ENCODE measurements around the gene ATP6V0D1.
"Not testable (repeated sequence)": the region's sequence is repeated elsewhere in the genome, so short reads cannot be mapped to it uniquely, and the experiment has no call there.

ATP6V0D1 gene

DNA sequence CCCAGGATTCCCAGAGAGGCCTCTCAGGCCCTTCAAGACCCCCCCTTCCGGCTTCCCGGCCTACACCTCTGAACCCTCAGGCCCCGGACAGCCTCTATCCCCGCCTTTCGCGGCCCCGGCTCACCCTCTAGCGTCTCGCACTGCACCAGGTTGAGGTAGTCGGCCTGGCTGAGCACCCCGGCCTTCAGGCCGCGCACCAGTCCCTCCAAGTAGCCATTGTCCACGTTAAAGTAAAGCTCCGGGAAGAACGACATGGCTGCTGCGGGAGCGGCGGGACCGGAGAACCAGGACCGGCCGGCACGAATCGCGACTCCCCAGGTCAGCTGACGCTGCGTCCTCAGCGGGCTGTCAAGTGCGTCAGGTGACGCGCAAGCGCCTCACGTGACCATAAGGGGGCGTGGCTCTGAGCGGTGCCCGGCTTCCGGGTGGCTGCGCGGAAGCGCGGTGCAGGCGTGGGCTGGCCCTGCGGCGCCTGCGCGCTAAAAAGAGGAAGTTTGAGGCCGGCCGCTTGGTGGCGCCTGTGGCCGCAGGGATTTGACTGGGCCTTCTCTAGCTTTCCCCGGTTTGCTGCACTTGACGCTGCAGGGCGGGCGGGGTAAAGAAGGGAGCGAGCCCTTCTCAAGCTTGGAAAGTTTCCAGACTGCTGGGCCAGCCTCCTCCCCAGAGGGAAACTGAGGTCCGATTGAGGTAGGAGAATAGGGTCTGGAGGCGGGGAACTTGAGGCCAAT, at the start of gene ATP6V0D1:
Gene ATP6V0D1 (minus strand): TSS at position 325 of the 728 bp plus-strand sequence. CDS start 71 bp downstream, at position 254.
- DNase-seq, result peak; percentile 99

DNA sequence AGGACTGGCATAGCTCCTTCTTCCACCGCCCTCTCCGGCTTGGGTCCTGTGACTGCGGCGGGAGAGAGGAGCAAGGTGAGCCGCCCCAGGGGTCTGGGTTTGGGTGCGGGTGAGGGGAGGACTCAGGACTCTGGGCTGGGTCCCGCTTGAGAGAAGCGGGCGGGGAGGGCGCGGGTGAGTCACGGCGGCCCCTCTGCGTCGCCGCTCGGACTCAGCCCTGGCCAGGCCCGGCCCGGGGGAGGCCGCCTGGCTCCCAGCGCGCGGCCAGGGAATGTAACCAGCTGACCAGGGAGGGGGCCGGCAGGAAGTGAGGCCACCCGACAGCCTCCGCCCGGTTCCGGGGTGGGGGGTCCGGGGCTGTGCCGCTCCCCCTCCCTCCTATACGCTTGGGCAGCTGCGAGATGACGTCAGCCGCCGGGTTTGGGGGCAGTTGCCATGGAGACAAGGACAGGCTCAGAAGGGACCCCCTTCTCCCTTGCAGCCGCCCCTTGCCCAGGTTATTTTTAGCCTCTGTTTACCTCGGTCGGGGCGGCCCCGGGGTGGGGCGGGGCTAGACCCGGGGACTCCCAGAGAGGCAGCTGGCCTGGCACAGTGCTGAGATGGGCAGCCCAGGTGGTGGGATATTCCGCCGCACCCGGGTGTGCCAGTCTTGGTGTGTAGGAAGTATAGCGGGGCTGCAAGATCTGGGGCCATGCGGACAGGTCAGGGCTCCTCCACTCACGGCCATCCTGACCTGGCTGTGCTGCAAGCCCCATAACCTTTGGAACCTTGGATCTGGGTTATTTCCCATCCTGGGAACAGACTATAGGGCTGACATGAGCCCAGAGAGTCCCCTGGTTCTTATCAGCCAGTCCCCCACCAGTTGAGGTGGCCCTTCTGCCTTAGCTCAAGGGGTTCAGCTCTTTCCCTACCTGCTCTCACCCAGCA, 49.3 kb upstream of the ATP6V0D1 start:
- DNase-seq, result peak; percentile 73

DNA sequence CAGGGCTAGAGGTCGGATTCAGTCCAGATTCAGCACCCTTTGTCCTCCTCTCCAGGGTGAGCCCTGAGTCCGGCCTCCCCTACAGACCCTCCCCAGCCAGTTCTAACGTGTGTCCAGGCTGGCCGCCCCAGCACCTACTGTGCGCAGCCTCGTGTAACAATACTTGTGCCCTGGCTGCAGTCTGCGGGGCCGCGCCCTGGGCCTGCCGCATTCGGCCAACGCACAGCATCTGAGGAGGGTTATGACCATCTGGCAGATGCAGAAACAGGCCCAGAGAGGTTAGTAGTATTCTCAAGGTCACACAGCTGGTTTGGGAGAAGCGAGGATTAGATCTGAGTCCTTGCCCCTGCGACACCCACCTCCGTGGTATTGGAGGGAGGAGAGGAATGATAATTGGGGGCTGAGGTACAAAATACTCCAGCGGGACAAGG, 48.6 kb upstream of the ATP6V0D1 start:
- peak; percentile 67 for DNase-seq

DNA sequence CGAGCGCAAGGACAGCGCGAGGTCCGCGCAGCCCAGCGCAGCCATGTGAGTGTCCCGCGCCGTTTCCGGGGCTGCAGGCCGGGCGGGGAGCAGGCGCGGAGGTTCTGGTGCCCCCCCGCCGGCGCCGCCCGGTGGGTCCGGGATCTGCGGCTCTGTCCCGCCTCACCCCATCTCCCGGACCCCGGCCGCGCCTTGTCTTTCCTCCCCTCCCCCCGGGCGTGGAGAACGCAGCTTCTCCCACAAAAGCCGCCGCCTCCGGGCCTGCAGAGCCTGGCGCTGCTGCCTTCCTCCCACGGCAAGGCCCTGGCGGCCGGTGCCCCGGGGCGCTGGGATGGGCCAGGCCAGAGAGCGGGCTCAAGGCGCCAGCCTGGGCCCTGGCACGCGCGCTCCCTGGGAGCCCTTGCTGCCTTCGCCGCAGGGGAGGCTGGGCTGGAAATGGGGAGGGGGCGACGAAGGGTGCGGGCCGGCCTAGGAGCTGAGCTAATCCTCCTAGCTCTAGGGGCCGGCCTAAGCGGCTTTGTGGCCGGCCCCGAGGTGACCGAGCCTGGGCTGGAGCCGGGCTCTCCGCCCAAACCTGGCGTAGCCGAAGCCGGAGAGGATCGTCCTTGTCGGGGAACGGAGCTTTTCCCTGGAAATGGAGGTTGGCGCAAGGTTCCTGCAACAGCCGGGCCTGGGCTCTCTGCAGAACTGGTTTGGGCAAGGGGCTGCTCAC, 48.1 kb upstream of the ATP6V0D1 start:
- DNase-seq, result peak; percentile 80

DNA sequence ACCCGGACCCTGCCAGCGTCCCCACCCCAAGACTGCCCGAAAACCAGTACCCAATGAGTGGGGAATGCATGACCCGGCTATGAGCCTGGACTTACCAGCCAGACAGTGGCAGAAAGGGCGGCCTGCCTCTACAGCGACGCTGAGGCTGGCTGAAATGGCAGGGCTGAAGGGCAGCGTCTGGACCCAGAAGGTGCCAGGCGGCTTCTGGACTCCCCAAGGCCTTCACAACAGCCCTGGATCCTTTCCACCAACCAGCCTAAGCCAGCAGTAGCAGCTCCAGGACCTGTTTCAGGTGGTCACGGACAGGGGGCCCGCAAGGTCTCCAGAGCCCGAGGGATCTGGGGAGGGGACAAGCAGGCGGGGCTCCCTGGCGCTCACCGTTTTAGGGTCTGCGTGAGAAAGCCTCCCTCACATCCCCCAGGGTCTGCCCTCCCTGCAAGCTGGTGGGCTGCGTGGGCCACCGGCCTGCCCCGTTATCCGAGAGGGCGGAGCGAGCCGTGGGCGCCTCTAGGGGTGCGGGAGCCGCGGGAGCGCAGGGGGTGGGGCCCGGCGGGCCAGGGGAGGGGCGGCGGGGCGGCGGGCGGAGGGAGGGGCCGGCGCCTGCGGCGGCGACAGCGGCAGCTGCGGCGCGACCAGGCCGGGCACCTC, 47.4 kb upstream of the ATP6V0D1 start, which contains the start of gene RIPOR1:
Gene RIPOR1 (plus strand): TSS at position 608 of the 648 bp plus-strand sequence. CDS start 9,618 bp downstream, outside the sequence.
- DNase-seq, result peak; percentile 75

DNA sequence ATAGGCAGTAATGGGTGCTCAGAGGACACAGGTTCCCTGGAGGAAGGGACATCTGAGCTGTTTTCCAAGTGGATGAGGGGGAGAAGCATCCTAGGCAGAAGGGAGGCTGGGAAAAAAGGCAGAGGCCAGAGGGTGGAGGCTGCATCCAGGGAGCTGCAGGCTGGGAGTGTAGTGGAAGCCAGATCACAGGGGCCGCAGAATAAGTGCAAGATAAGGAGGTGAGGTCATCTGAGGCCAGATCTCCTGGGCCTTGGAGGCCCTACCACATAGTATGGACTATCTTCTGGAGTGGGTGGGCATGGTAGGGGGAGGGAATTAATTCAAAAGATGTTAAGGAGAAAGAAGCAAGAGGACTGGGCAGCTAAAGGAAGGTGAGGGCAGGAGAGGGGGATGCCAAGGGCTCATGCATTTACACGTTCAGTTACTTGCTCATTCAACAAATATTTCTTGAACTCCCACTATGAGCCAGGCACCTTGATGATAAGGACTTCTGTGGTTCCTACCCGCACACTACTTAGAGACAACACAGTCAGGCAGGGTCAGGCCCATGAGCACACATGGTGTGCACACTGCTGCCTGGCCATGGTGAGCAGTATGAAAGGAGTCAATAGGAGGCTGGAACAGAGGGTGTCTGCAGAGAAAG, 45.3 kb upstream of the ATP6V0D1 start:
- DNase-seq, result no peak

DNA sequence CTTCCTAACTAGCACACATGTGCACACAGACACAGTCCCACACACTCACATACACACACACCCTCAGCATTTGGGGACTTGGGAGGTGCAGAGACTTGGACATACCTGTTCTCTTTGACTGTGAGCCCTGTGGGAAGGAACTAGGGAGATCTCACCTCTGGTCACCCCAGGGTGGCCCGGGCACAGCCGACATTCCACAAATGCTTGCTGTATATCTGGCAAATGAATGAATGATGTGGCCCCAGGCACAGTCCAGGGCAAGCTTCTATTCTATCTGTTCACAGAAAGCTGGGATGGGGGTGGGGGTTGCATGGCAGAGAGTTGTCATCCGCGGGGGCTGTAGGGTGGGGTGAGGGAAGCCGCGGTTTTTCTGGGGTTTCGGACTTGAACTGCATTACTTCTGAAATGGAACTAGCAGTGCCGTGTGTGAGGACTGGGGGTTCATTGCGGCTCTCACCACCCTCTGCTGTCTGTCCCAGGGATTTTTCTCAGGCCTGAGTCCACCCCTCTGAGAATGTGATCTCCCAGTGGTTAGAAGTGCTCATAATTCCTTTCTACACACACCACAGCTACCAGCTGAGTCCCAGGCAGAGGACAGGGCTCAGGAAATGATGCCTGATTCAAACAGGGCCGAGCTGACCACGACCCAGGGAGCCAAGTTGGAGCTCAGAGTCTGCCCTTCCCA, 44.4 kb upstream of the ATP6V0D1 start:
- no peak for DNase-seq

DNA sequence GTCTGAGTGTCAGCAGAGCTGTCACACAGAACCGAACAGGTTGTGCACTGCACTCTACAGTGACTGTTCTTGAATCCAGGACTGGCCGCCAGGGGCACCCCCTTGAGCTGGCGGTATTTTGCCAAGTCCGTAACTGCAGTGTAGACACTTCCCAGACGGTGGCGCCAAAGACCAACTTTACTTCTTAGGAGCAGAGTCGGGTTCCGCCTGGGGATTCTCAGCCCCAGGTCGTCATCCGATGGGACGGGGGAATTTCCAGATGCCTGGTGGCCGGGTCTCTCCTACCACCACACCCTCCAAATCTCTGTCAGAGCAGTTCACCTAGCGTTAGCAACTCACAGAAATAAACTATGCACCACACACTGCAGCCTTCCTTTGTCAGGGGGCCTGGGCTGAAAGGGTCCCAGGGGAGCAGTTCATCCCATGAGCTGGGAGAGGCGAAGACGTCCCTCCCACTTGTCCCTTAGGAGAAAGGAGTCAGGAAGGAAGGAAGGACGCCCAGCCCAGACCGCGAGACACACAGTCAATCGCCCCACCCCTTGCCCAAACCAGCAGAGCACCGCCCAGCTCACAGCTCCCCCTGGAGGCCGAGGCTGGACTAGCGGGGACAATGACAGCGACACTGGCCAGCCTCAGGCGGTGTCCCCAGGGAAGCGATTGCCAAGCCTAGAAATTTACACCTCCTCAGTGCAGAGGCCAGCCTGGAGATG, 40.3 kb upstream of the ATP6V0D1 start:
- peak; percentile 99 for DNase-seq

DNA sequence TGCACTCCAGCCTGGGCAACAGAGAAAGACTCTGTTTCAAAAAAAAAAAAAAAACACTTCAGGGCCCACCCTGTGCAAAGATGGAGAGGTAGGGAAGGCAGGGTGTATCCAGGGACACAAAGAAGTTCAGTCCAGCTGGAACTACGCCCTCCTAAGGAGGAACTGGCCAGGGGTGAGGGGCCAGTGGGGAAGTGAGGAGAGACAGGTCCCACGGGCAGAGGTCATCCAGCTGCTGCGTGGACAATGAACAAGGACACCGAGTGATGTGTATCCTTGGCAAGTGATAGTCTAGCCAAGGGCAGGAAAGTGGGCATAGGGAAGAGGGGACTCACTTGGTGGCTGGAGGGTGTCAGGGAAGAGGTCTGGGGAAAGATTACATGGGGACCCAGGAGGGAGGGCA, 38.3 kb upstream of the ATP6V0D1 start:
- DNase-seq, result no peak

DNA sequence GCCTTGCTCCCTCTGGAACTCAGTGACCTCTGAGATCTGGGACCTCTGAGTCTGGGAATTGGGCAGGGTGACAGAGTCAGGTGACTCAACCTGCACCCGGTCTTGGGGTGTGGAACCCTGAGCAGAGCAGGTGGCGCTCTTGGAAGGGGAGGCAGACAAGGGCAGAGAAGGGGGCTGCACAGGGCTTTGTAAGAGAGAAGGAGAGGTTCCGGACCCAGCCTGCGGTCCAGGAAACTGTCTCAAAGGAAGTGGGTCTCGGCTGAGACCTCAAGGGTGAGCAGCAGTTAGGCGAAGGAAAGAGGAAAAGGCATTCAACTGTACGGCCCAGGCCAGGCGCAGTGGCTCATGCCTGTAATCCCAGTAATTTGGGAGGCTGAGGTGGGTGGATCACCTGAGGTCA, 37.7 kb upstream of the ATP6V0D1 start:
- DNase-seq, result no peak

DNA sequence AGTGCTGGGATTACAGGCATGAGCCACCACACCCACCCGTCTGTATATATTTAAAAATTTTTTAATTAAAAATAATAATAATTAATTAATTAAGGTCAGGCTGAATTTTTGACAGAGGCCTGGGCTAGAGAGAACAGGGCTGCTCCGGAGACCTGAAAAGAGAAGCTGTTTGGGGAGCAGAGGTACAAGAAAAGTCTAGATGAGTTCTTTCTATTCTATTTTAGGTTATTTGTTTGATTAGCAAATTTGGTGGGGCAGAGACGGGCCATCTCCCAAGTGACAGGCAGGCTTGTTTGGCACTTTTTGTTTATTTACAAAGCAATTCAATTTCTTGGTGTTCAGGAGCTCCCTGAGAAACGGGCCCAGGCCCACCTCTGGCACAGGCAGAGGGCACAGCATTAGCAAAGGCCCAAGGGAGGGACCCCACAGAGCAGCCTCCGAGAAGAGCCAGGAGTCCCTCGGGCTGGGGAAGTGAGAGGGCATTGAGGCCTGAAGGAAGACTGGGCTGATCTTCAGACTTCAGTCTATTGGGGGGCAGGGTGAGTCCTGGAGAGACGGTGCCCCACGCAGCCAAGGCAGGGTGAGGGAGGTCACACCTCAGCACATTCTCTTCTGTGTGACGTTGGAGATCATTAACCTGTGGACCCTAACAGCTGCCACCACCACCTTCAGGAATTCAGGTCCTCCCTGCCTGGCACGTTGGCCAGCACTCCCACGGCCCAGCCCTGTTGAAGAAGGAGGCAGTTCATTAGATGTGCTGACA, 36.9 kb upstream of the ATP6V0D1 start:
- DNase-seq, result no peak

DNA sequence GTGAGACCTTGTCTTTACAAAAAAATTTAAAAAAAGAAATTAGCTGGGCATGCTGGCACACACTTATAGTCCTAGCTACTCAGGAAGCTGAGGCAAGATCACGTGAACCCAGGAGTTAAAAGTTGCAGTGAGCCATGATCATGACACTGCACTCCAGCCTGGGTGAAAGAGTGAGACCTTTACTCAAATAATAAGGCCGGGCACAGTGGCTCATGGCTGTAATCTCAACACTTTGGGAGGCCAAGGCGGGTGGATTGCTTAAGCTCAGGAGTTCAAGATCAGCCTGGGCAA, 36.1 kb upstream of the ATP6V0D1 start:
- DNase-seq, result no peak

DNA sequence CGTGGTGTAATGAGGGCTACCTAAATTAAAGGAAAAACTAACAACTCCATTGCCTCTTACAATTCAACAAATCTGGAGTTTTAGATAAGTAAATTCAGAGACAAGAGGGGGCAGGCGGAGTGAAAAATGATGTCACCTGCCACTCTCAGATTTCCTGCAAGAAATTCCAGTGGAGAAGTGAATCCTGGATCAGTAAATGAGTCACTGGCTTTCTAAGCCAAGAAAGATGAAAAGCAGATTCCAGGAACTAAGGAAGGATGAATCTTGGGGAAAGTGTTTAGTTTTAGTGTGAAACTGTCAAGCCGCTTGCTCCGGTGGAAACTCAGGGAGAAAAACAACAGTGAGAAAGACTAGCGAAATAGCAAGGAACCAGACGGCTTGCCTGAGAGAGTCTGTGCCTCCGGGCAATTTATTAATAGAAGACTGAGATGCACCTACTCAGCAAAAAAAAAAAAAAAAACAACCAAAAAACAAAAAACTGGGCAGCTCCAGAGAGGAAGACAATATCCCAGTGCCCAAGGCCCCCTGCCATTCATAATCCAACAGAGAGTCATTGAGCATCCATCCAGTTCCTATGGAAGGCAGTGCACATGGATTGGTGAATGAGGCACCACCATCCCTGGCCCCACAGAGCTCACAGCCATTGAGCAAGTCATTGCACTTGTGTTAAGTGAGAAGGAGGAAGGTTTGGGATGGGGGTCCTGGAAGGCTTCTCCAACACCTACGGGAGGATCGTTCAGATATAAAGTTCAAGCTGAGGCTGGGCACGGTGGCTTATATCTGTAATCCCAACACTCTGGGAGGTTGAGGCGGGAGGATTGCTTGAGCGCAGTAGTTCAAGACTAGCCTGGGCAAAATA, 35.6 kb upstream of the ATP6V0D1 start:
- no peak for DNase-seq

DNA sequence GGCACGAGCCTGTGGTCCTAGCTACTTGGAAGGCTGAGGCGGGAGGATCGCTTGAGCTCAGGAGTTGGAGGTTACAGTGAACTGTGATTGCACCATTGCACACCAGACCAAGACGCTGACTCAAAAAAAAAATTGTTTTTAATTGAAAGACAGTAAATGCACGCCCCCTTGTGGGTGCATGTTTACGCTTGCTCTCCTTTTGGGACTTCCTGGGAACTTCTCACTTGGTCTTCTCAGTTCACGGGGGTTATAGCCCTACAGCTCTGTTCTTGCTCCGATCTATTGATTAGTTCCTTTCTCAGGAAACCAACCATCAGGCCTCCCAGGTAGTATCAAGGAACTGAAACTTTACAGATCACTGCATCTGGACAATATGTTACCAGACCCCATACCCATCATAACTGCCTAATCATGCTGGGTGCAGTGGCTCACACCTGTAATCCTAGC, 33.4 kb upstream of the ATP6V0D1 start:
- peak; percentile 80 for DNase-seq

DNA sequence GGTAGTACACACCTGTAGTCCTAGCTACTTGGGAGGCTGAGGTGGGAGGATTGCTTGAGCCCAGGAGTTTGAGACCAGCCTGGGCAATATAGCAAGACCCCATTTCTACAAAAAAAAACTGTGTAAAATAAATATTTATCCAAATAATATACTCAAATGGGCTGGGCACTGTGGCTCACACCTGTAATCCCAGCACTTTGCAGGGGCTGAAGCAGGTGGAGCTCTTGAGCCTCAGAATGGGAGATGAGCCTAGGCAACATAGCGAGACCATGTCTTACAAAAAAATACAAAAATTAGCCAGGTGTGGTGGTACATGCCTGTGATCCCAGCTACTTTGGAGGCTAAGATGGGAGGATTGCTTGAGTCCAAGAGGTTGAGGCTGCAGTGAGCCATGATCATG, 32.9 kb upstream of the ATP6V0D1 start:
- DNase-seq, result not testable (repeated sequence)

DNA sequence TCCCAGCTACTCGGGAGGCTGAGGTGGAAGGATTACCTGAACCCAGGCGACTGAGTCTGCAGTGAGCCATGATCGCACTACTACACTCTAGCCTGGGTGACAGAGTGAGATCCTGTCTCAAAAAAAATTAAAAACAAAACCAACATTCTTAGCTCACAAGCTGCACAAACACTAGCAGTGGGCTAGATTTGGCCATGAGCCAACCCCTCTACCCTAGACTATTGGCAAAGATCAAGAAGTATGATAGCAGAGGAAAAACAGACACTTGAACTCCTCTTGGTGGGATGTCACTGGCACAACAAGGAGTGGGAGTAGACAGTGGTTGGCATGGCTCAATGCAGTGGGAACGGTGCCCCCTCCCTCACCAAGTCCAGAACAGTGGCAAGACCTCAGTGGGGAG, 28.1 kb upstream of the ATP6V0D1 start:
- DNase-seq, result no peak

DNA sequence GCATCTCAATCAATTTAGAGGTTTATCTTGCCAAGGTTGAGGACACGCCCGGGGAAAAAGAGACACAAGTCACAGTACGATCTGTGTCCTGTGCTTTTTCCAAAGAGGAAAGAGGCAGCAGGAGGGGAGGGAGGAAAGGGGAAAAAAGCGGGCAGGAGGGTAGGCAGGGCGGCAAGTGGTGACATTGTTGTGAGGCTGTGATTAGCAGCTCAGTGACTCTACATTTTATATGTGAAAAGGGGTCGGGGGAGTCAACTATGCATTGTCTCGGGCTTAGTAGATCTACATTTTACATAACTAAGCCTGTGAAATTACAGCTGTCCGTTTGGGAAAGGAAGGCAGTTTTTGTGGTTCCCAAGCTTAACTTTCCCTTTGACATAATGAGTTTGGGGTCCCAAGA, 25.5 kb upstream of the ATP6V0D1 start:
- DNase-seq, result no peak

DNA sequence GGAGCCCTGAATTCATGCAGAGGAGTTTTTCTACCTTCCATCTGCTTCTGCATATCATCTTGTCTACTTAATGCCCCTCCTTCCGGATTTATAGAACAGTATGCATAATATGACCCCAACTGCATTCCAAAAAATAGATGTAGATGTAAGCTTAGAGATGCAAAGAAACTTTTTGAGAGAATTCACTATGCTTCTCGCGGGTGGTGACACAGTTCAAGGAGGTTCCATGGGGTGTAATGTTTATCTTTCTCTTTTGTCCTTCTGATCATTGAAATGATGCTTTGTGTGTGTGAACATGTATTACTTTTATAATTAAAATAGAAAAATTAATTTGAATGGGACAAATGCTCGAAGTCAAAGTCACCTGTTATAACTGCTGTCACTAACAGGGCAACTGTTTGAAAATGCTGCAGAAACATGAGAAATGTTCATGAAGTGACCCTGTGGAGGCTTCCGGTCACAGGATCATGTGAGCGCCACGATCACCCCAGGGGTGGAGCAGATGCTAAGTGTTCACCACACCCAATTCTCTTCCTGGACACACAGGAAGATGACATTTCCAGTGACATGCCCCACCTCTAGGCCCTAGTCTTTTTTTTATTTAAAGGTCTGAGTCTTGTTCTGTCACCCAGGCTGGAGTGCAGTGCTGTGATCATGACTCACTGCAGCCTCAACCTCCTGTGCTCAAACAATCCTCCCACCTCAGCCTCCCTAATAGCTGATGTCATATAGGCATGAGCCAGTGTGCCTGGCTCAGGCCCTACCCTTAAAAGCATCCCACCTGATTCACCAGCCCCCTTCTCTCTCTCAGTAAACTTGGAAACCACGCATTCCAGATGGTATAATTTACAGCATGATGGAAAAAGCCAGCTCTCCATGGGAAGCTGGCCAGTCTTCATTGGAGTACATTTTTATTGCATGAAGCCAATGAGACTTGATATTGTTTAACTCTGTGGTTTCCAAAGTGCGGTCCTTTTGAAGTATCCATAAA, 23.4 kb upstream of the ATP6V0D1 start:
- DNase-seq, result no peak
